Measurements from ENCODE around the gene PHLDA1. TPM values are rescaled to one million over a fixed set of nuclear protein-coding genes. Genes with fewer than 3 reads are reported as not detected.

The PHLDA1 gene
- total RNA-seq, 1 experiment from 2014 or later, result 159 TPM

- BruUV-seq (replicated peaks), result no TSS peak
- in situ Hi-C loops (cut with HindIII; ENCODE audit: low pct_unique_long_range_greater_than_20kb, low sequenced_read_pairs), result no loop called here
- ChIA-PET CTCF (no interaction called here), POLR2A (no interaction called here)
- Histone ChIP-seq H3K9me3 (ENCODE audit: control insufficient read depth, insufficient read depth, low read depth, low read length) (peaks cover 7% of the 10 kb centered on the region; the same call in 1 of the 2 replicates), H3K36me3 (ENCODE audit: control insufficient read depth, insufficient read depth, low read length) (no peaks in the 10 kb centered on the region), H3K27me3 (ENCODE audit: control insufficient read depth, insufficient read depth, low read length) (no peaks in the 10 kb centered on the region), H3K4me3 (ENCODE audit: low read depth in 2 of 2, low read length in 2 of 2) (no peak overlapping the region), H3K4me1 (ENCODE audit: control insufficient read depth, insufficient read depth, low read length) (peaks cover 19% of the 10 kb centered on the region), H3K27ac (ENCODE audit: low read length) (peak overlapping the region; percentile 90)
- ATAC-seq, result peak; percentile 75
- intact Hi-C loops (cut with micrococcal nuclease; ENCODE audit: unreplicated experiment), result no loop called here
- no peak for DNase-seq (ENCODE audit: low read depth, low spot score)
- TF ChIP-seq CTCF (IDR thresholded peaks at IDR 0.05) (no peak), TCF7L2 (IDR thresholded peaks at IDR 0.05; ENCODE audit: low read depth, low read length) (no peak), REST (IDR thresholded peaks at IDR 0.05; ENCODE audit: insufficient read depth in 1 of 2, low read depth in 2 of 2, low read length in 1 of 2) (no peak), SIN3A (IDR thresholded peaks at IDR 0.05; ENCODE audit: borderline replicate concordance, insufficient read depth, low read depth, low read length) (no peak), POLR2AphosphoS5 (IDR thresholded peaks at IDR 0.05; ENCODE audit: low read depth, low read length) (no peak)
Measured at GRCh38 chr12:75994069-75994740, 37.4 kb downstream of the PHLDA1 start.

- ATAC-seq (no peak), DNase-seq (ENCODE audit: low read depth, low spot score) (no peak)
- no peak overlapping the region for H3K4me3 ChIP-seq (ENCODE audit: low read depth in 2 of 2, low read length in 2 of 2)
- peak overlapping the region; percentile 90 for H3K27ac ChIP-seq (ENCODE audit: low read length)
- TF ChIP-seq REST (IDR thresholded peaks at IDR 0.05; ENCODE audit: insufficient read depth in 1 of 2, low read depth in 2 of 2, low read length in 1 of 2), result no peak
- no peak for TF ChIP-seq SIN3A (IDR thresholded peaks at IDR 0.05; ENCODE audit: borderline replicate concordance, insufficient read depth, low read depth, low read length)
- TF ChIP-seq TCF7L2 (IDR thresholded peaks at IDR 0.05; ENCODE audit: low read depth, low read length), result no peak
- no peak for TF ChIP-seq CTCF (IDR thresholded peaks at IDR 0.05)
- TF ChIP-seq POLR2AphosphoS5 (IDR thresholded peaks at IDR 0.05; ENCODE audit: low read depth, low read length), result no peak
- BruUV-seq (replicated peaks), result no TSS peak
- H3K27me3 ChIP-seq (ENCODE audit: control insufficient read depth, insufficient read depth, low read length), result no peaks in the 10 kb centered on the region
- H3K36me3 ChIP-seq (ENCODE audit: control insufficient read depth, insufficient read depth, low read length), result no peaks in the 10 kb centered on the region
- peaks cover 7% of the 10 kb centered on the region; the same call in 1 of the 2 replicates for H3K9me3 ChIP-seq (ENCODE audit: control insufficient read depth, insufficient read depth, low read depth, low read length)
- in situ Hi-C loops (cut with HindIII; ENCODE audit: low pct_unique_long_range_greater_than_20kb, low sequenced_read_pairs), result no loop called here
- peaks cover 22% of the 10 kb centered on the region for H3K4me1 ChIP-seq (ENCODE audit: control insufficient read depth, insufficient read depth, low read length)
- intact Hi-C loops (cut with micrococcal nuclease; ENCODE audit: unreplicated experiment), result no loop called here
- CTCF ChIA-PET, result no interaction called here
- POLR2A ChIA-PET, result interaction anchor here (0.6 kb wide), 1 partner anchor 36 kb away, joined by 4 read pairs; no protein-coding TSS in a partner anchor
Measured at GRCh38 chr12:75991753-75992152, 39.8 kb downstream of the PHLDA1 start.

Measured in Panc1 (cell line).